Karpas-422 (cell line): Measurements from ENCODE around the gene POLRMT. TPM values are rescaled to one million over a fixed set of nuclear protein-coding genes. Genes with fewer than 3 reads are reported as not detected.
"Not testable (repeated sequence)": the region's sequence is repeated elsewhere in the genome, so short reads cannot be mapped to it uniquely, and the experiment has no call there.

Experiments used
- DNase-seq: peaks from one replicate; pipeline ENCODE4 v3.0.0-alpha.2; 2015
- H2AFZ ChIP-seq: fragments of 200-600 bp; sonication (generic); 2 replicates; pipeline ENCODE4 v1.6.1; 2014; ENCODE audit warnings: antibody characterized with exemption, low read length, mixed read lengths
- H3K27ac ChIP-seq: fragments of 200-600 bp; sonication (generic); 2 replicates; pipeline ENCODE4 v1.5.1; 2014; ENCODE audit warnings: mild to moderate bottlenecking, low read length, moderate library complexity
- H3K27me3 ChIP-seq: fragments of 200-600 bp; sonication (generic); 2 replicates; pipeline ENCODE4 v1.6.1; 2014; ENCODE audit warnings: low read length, mixed read lengths
- H3K36me3 ChIP-seq: fragments of 200-600 bp; sonication (generic); 2 replicates; pipeline ENCODE4 v1.6.1; 2014; ENCODE audit warnings: low read length, mixed read lengths; ENCODE audit not compliant: insufficient read depth
- H3K4me1 ChIP-seq: fragments of 200-600 bp; sonication (generic); 2 replicates; pipeline ENCODE4 v1.6.1; 2014; ENCODE audit warnings: mild to moderate bottlenecking, low read length, mixed read lengths
- H3K4me2 ChIP-seq: fragments of 200-600 bp; sonication (generic); 2 replicates; pipeline ENCODE4 v1.6.1; 2014; ENCODE audit warnings: low read length, low read depth, mild to moderate bottlenecking; ENCODE audit not compliant: poor library complexity, severe bottlenecking
- H3K4me3 ChIP-seq: fragments of 200-600 bp; sonication (generic); 2 replicates; pipeline ENCODE4 v1.5.1; 2014; ENCODE audit warnings: mild to moderate bottlenecking, antibody characterized with exemption, low read length, mixed read lengths
- H3K79me2 ChIP-seq: fragments of 200-600 bp; sonication (generic); 2 replicates; pipeline ENCODE4 v1.6.1; 2014; ENCODE audit warnings: mild to moderate bottlenecking, low read length, mixed read lengths
- H3K9ac ChIP-seq: fragments of 200-600 bp; sonication (generic); 2 replicates; pipeline ENCODE4 v1.6.0; 2014; ENCODE audit warnings: low read length
- H3K9me2 ChIP-seq: fragments of 200-600 bp; sonication (generic), shearing (Covaris generic); replicated peaks from 2 replicates; pipeline ENCODE4 v1.6.0; 2014; ENCODE audit warnings: mild to moderate bottlenecking, low read length, moderate library complexity; ENCODE audit not compliant: insufficient read depth
- H3K9me3 ChIP-seq: fragments of 300-700, 200-600 bp; sonication (generic); 2 replicates; pipeline ENCODE4 v1.6.1; 2014; ENCODE audit warnings: low read length, mixed read lengths
- H4K20me1 ChIP-seq: fragments of 200-600 bp; sonication (generic); 2 replicates; pipeline ENCODE4 v1.6.1; 2014; ENCODE audit warnings: mild to moderate bottlenecking, antibody characterized with exemption, low read length, low read depth; ENCODE audit not compliant: insufficient read depth
- total RNA-seq: library from RNA; depleted of rRNA; stranded (reverse); fragments of >200 nt; shearing (Covaris generic); gene quantifications from 2 replicates; pipeline ENCODE4 v1.2.3, GENCODE V29; 2014; ENCODE audit warnings: low replicate concordance

POLRMT gene
- total RNA-seq, 1 experiment from 2014 or later: 51.5 TPM

GRCh38 chr19:621819-622218 is 11.5 kb downstream of the POLRMT start:
- no peaks in the 10 kb centered on the region for H3K27me3 ChIP-seq
- H3K9me2 ChIP-seq: no peaks in the 10 kb centered on the region
- peaks cover 10% of the 10 kb centered on the region for H3K36me3 ChIP-seq

GRCh38 chr19:621191-621590 is 12.1 kb downstream of the POLRMT start:
- DNase-seq, H3K27ac ChIP-seq, H3K4me1 ChIP-seq, H3K9ac ChIP-seq, H2AFZ ChIP-seq, H4K20me1 ChIP-seq, H3K9me3 ChIP-seq, H3K4me3 ChIP-seq, H3K79me2 ChIP-seq, H3K9me2 ChIP-seq, H3K27me3 ChIP-seq, H3K4me2 ChIP-seq: not testable (repeated sequence)
- peaks cover 10% of the 10 kb centered on the region for H3K36me3 ChIP-seq

More at GRCh38 chr19:621819-622218, 11.5 kb downstream of the POLRMT start:
- no peak overlapping the region for H2AFZ ChIP-seq
- no peak overlapping the region for H3K4me2 ChIP-seq
- DNase-seq: no peak
- H3K9me3 ChIP-seq: no peaks in the 10 kb centered on the region
- no peak overlapping the region for H3K4me3 ChIP-seq
- H3K79me2 ChIP-seq: no peaks in the 10 kb centered on the region
- H3K9ac ChIP-seq: no peak overlapping the region
- no peaks in the 10 kb centered on the region for H3K4me1 ChIP-seq
- H3K27ac ChIP-seq: no peak overlapping the region
- H4K20me1 ChIP-seq: no peaks in the 10 kb centered on the region

DNA sequence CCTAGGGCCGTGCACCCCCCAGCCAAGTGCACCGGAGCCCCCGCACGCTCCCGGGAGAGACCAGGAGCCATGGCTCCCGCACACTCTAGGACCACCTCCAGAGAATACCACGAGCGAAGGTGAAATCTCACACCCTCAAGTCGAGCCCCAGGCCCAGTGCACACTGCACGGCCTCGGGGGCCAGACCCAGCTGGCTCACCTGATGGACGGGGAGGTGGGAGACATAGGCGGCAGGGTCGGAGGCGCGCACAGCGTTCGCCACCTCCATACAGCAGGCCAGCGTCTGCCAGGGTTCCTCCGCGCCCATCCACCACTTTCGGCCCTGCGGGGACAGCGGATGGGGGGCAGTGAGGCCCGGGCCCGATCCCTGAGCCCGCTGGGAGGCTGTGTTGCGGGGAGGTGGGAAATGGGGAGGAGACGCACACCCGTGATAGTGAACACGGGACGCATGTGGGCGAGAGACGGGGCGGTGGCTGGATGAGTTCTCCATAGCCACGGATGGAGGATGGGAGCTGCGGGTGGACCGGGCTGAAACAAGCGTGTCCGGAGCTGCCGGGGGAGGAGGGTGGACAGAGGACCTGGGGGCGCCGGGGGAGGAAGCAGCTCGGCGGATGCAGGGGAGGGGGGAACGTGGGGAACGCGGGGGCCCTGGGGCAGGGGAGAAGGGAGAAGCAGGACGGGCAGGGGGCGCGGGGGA is 13.0 kb downstream of the POLRMT start:
- no peaks in the 10 kb centered on the region for H3K4me1 ChIP-seq
- H2AFZ ChIP-seq: no peak overlapping the region
- no peaks in the 10 kb centered on the region for H3K27me3 ChIP-seq
- H3K27ac ChIP-seq: no peak overlapping the region
- DNase-seq: no peak
- H3K4me2 ChIP-seq: no peak overlapping the region
- no peaks in the 10 kb centered on the region for H3K79me2 ChIP-seq
- H3K4me3 ChIP-seq: no peak overlapping the region
- H3K9ac ChIP-seq: no peak overlapping the region
- H3K36me3 ChIP-seq: peaks cover 8% of the 10 kb centered on the region
- no peaks in the 10 kb centered on the region for H4K20me1 ChIP-seq
- no peaks in the 10 kb centered on the region for H3K9me3 ChIP-seq
- no peaks in the 10 kb centered on the region for H3K9me2 ChIP-seq

- H3K27ac ChIP-seq: no peak overlapping the region
- no peaks in the 10 kb centered on the region for H3K79me2 ChIP-seq
- H3K4me3 ChIP-seq: no peak overlapping the region
- H4K20me1 ChIP-seq: no peaks in the 10 kb centered on the region
- no peaks in the 10 kb centered on the region for H3K27me3 ChIP-seq
- no peak overlapping the region for H3K9ac ChIP-seq
- DNase-seq: no peak
- peaks cover 8% of the 10 kb centered on the region for H3K36me3 ChIP-seq
- H3K4me2 ChIP-seq: no peak overlapping the region
- no peaks in the 10 kb centered on the region for H3K9me3 ChIP-seq
- no peaks in the 10 kb centered on the region for H3K4me1 ChIP-seq
- no peak overlapping the region for H2AFZ ChIP-seq
- no peaks in the 10 kb centered on the region for H3K9me2 ChIP-seq
These were observed 13.9 kb downstream of the POLRMT start for GRCh38 chr19:619286-620002.

DNA sequence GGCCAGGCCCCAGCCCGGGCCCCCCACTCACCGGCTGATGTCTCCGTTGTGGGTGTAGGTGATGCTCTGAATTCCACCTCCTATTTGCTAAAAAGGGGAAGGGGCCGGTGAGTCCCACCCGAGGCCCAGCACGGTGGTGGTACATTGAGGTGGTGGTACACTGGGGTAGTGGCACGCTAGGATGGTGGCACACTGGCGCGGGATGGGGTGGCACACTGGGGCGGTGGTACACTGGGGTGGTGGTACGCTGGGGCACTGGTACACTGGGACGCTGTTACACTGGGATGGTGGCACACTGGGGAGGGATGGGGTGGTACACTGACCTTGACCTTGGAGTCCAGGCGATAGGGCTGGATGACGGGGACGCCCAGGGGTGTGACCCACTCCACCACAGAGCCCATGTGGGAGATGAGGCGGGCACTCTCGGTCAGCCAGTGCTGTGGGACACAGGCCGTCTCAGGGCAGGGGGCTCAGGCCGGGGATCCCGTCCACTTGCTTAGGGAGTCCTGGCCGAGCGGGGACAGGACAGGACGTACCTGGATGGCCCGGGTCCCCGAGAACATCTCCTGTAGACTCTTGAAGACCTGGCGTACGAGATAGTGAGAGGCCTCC is 14.6 kb downstream of the POLRMT start:
- Histone ChIP-seq H3K4me2 (no peak overlapping the region), H3K27ac (no peak overlapping the region), H3K27me3 (no peaks in the 10 kb centered on the region), H2AFZ (no peak overlapping the region), H3K4me3 (no peak overlapping the region), H3K9ac (no peak overlapping the region), H3K4me1 (no peaks in the 10 kb centered on the region), H3K9me2 (no peaks in the 10 kb centered on the region), H3K79me2 (no peaks in the 10 kb centered on the region), H4K20me1 (no peaks in the 10 kb centered on the region), H3K9me3 (no peaks in the 10 kb centered on the region), H3K36me3 (peaks cover 5% of the 10 kb centered on the region; the same call in 1 of the 2 replicates)
- no peak for DNase-seq

DNA sequence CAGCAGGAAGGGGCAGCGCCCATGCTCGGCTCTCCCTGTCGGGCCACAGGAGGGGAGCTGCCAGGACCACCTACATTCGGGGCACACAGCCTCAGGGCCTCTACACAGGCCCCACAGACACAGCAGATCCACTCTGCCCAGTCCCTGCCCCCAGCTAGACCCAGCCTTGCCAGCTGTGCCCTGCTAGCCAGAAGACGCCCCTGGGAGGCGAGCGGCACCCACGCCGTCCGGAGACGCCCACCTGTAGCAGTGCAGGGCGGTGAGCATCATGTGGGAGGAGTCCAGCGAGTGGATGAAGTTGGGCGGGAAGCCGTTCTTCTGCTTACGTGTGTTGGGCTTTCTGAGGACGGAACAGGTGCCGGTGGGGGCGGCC is 15.1 kb downstream of the POLRMT start:
- H3K79me2 ChIP-seq: no peaks in the 10 kb centered on the region
- no peak overlapping the region for H3K27ac ChIP-seq
- H3K9me3 ChIP-seq: no peaks in the 10 kb centered on the region
- H4K20me1 ChIP-seq: no peaks in the 10 kb centered on the region
- H3K36me3 ChIP-seq: peaks cover 4% of the 10 kb centered on the region; the same call in 1 of the 2 replicates
- no peak overlapping the region for H3K4me3 ChIP-seq
- no peak for DNase-seq
- no peaks in the 10 kb centered on the region for H3K9me2 ChIP-seq
- no peaks in the 10 kb centered on the region for H3K4me1 ChIP-seq
- H2AFZ ChIP-seq: no peak overlapping the region
- H3K27me3 ChIP-seq: no peaks in the 10 kb centered on the region
- H3K9ac ChIP-seq: no peak overlapping the region
- H3K4me2 ChIP-seq: no peak overlapping the region

DNA sequence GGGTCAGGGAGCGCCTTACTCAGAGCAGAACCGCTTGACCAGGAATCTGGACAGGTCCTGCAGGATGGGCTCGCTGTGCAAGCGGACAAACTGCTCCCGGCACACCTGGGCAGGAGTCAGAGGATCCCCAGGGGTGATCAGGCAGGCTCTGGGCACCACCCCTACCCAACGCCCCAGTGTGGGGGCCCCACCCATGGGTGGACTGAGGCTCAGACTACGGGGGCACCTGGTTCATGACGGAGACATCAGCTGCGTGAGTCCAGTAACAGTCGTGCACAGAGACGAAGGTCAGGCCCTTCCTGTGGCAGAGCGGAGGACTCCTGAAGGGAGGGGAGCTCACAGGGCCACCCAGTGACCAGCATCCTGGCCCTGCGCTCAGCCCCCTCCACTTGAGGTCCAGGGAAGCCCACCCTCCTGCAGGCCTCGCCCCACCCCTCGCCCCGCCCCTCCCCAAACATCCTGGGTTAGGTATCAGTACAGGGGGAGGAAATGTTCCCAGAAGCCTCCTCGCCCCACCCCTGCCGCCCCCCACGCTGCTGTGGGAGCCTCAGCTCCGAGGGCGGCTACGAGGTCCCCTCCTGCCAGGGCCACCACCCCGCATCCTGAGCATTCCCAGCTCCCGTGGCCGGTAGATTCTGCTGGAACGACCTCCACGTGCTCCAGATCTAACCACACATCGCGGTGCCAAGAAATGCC is 15.6 kb downstream of the POLRMT start:
- Histone ChIP-seq H3K27ac (no peak overlapping the region), H3K9me3 (no peaks in the 10 kb centered on the region), H3K4me3 (no peak overlapping the region), H3K79me2 (no peaks in the 10 kb centered on the region), H2AFZ (no peak overlapping the region), H3K4me1 (no peaks in the 10 kb centered on the region), H4K20me1 (no peaks in the 10 kb centered on the region), H3K4me2 (no peak overlapping the region), H3K9ac (no peak overlapping the region), H3K27me3 (no peaks in the 10 kb centered on the region), H3K36me3 (peaks cover 4% of the 10 kb centered on the region; the same call in 1 of the 2 replicates), H3K9me2 (no peaks in the 10 kb centered on the region)
- DNase-seq: no peak
